ENCODE data around the gene PCDHGA1.

- TF ChIP-seq MAZ (IDR thresholded peaks at IDR 0.05; ENCODE audit: borderline replicate concordance, low read depth, low read length) (no peak), CTCF (conservative IDR thresholded peaks at IDR 0.05; ENCODE audit: low read depth, low read length) (no peak), POLR2A (IDR thresholded peaks at IDR 0.05; ENCODE audit: low read depth, low read length) (no peak), RCOR1 (IDR thresholded peaks at IDR 0.05; ENCODE audit: insufficient replicate concordance, low read length) (no peak), RAD21 (IDR thresholded peaks at IDR 0.05; ENCODE audit: low read length) (no peak), MAFK (IDR thresholded peaks at IDR 0.05; ENCODE audit: low read depth, low read length) (no peak), RFX5 (IDR thresholded peaks at IDR 0.05; ENCODE audit: low read depth, low read length) (no peak), USF2 (IDR thresholded peaks at IDR 0.05; ENCODE audit: low read depth, low read length) (no peak)
These were observed 25.3 kb downstream of the PCDHGA1 start for GRCh38 chr5:141355641-141356040.
